GM19455 (cell line): ENCODE results near the gene CBL.

Source experiments
- ATAC-seq: cut with Tn5 transposase; IDR thresholded peaks from one replicate; pipeline ENCODE4 v1.9.1; 2021; ENCODE audit not compliant: unreplicated experiment

Gene CBL

GRCh38 chr11:119266063-119266462, 59.9 kb downstream of the CBL start:
- no peak for ATAC-seq

DNA sequence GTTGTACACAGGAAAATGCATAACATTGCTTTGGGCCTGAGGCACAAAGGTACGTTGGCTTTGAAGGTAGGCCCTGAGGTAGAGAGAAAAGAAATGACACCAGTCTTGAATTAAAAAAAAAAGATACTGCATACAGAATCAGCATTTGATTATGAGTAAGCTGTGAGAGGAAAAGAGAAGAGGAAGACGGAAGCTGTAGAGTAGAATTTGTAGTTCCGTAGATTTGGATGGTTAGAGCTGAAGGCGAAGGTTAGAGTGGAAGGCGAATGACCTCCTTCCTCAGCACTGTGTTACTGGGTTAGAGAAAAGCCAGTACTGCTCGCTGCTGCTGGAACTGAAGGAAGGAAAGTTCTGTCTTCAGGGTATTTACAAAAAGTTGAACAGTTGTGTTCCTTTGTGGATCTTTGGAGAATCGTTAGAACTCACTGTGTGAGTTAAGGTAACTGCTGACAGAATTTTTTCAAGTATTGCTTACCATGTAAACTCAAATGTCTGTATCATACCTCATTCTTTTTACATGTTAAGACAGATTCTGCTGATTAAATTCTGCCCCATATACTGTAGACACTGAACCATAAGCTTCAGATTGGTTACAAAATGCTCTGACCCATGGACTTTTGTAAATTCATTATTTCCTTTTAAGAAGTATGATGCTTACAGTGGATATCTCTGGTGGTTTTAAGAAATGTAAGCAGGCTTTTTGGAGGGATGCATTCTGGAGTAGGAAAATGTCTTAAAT, 60.5 kb downstream of the CBL start:
- no peak for ATAC-seq

DNA sequence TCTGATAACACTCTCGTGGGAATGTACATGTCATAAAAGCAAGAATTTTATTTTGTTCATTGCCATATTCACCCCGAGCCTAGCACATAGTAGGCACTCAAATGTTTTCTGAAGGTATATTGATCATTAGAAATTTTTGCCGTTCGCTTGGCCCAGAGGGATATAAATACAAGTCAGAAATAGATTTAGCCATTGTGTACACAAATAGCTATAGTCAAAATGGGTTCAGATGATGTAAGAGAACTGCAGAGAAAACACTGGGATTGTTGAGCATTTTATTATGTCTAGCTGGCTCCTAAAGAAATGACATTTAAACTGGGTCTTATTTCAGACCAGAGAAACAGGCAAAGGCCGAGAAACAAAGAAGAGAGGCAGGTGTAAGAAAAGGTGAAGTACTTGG, 61.5 kb downstream of the CBL start:
- no peak for ATAC-seq

DNA sequence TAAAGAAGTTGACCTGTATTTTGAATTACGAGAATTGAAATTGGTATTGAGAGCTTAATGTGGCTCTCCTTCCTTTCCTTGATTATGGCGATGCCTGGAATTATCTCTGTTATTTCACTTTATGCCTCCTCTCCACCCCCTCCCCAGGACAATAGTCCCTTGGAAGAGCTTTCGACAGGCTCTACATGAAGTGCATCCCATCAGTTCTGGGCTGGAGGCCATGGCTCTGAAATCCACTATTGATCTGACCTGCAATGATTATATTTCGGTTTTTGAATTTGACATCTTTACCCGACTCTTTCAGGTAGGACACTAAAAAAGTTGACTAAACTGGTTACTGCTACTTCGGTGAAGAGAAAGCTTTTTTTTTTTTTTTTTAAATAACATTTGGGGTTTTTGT, 67.6 kb downstream of the CBL start:
- ATAC-seq = no peak

- no peak for ATAC-seq
Measured at GRCh38 chr11:119277660-119278059, 71.5 kb downstream of the CBL start.

DNA sequence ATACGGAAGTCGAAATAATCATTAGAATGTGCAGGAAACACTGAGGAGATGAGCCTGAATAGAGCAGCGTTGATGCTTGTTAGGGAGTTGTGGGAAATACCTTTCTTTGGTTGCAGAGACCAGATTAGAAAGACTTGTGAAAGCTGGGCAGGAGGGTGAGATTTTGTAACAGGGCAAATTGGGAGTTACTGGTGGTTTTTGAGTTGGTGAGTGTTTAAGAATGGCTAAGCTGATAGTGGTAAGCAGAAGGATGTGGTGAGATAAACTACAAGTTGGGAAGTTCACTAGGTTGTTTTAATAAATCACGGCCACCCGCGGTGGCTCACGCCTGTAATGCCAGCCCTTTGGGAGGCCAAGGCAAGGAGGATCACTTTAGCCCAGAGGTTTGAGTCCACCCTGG, 76.4 kb downstream of the CBL start:
- ATAC-seq = no peak

DNA sequence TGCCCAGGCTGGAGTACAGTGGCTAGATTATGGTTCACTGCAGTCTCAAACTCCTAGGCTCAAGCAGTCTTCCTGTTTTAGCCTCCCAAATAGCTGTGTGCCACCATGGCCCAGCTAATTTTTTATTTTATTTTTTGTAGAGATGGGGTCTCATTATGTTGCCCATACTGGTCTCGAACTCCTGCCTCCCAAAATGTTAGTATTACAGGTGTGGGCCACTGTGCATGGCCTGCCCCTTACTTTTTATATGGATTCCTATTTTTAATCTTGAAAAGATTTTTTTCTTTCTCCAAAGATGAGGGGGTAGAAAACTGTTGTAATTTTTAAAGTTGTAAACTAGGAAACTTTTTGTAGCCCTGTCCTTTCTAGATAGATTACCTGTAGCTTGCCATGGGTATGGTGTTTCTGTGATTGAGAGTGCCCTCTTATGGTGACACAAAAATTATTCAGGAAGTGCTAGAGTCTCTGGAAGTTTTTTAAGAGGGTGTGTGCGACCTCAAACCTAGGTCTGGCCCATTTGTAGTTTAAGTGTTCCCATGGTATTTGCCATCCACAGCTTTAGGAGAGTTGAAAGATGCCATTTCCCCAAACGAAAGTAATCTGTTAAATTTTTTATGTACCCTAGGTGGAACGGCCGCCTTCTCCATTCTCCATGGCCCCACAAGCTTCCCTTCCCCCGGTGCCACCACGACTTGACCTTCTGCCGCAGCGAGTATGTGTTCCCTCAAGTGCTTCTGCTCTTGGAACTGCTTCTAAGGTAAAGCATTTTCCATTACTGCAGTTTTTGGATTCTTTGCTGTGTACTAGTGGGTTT, 78.4 kb downstream of the CBL start:
- no peak for ATAC-seq

DNA sequence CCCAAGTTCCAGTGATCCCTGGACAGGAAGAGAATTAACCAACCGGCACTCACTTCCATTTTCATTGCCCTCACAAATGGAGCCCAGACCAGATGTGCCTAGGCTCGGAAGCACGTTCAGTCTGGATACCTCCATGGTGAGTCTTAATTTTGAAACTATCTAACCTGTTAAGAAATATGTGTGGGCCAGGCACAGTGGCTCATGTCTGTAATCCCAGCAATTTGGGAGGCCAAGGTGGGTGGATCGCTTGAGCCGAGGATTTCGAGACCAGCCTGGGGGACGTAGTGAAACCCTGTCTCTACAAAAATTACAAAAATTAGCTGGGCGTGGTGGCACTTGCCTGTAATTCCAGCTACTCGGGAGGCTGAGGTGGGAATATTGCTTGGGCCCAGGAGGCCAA, 79.3 kb downstream of the CBL start:
- ATAC-seq = no peak

DNA sequence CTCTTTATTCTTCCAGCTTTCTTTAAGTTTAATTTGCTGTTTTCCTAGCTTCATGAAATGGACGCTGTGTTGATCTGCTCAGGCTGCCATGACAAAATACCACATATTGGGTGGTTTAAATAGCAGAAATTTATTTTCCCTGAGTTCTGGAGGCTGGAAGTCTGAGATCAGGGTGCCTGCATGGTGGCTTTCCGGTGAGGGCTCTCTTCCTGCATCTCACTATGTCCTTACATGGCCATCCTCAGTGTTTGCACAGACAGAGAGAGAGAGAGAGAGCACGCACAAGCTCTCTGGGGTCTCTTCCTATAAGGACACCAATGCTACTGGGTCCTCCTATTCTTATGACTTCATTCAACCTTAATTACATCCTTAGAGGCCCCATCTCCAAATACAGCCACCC, 82.1 kb downstream of the CBL start:
- no peak for ATAC-seq

DNA sequence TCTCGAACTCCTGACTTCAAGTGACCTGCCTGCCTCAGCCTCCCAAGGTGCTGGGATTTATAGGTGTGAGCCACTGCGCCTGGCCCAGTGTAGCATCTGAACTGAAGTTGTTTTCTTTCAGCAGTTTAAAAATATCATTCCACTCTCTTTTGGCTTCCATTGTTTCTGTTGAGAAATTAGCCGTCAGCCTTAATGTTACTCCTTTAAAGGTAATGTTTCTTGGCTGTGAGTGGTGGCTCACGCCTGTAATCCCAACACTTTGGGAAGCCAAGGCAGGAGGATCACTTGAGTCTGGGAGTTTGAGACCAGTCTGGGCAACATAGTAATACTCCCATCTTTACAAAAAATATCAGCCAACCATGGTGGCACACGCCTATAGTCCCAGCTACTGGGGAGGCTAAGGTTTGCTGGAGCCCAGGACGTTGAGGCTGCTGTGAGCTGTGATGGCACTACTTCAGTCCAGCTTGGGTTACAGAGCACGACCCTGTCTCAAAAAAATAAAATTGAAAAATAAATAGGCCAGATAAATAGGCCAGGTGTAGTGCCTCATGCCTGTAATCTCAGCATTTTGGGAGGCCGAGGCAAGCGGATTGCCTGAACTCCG, 84.9 kb downstream of the CBL start:
- no peak for ATAC-seq

DNA sequence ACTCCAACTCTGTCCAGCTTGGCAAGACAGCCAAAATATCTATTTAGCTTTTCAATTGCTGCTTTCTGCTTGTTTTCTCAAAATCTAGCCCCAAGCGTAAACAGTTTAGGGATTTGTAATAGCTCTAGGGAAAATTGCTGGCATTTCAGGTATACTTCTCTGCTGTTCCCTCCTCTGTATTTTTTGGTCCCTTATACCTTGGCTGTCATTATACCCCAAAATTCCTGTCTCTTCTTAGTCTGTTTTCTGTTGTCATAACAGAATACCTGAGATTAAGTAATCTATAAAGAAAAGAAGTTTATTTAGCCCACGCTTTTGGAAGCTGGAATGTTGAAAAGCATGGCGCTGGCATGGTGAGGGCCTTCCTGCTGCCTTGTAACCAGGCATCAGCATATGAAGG, 87.3 kb downstream of the CBL start:
- ATAC-seq = no peak

DNA sequence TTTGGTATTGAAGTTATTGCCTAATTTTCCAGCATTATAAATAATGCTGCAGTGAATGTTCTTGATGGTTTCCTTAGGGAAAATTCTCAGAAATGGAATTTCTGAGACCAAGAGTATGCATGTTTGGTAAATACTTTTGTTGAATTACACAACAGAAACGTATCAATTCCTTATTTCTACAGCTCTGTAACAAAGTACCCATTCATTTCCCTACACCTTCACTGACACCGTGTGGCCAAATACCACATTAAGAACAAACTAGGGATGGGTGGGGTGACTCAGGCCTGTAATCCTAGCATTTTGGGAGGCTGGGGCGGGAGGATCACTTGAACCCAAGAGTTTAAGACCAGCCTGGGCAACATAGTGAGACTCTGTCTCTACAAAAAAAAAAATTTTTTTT, 89.0 kb downstream of the CBL start:
- no peak for ATAC-seq

DNA sequence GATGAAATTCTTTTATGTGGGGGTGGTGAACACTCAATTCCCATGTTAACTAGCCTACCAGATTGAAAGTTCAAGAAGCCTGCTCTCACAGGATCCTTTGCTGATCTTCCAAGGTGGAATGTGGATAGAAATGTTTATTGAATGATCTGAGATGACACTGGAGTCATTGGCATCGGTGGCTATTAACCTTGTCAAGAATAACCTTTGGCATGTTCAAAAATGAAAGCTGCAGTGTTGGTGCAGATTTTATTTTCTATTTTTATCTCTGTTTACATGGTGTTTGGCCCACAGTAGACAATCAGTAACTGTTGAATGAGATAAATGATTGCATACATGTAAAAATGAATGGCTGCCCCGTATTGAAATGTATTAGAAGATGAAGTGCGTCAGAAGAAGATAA, 91.8 kb downstream of the CBL start:
- ATAC-seq = no peak

DNA sequence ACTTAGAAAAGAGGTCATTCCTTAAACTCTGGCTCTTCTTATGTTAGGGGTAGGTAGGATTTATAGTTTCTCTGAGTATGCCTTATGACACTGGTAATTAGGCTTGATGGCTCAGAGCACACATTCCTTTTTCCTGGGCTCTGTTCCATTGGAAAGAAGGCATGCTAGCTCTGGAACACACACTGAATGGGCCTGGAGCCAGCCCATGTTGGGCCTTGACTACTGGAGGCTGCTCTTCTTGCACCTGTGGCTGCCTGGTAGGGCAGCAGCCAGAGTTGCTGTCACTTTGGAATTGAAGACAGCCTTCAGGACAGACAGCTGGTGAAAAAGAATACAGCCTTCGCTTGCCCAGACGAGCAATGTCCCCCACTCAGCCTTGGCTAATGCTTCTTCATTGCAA, 92.6 kb downstream of the CBL start:
- ATAC-seq = no peak

DNA sequence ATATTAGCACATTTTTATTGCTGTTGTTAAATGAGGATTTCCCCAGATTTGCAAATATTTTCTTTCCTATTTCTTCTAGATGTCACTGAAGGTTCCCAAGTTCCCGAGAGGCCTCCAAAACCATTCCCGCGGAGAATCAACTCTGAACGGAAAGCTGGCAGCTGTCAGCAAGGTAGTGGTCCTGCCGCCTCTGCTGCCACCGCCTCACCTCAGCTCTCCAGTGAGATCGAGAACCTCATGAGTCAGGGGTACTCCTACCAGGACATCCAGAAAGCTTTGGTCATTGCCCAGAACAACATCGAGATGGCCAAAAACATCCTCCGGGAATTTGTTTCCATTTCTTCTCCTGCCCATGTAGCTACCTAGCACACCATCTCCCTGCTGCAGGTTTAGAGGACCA, 93.3 kb downstream of the CBL start:
- ATAC-seq = no peak

DNA sequence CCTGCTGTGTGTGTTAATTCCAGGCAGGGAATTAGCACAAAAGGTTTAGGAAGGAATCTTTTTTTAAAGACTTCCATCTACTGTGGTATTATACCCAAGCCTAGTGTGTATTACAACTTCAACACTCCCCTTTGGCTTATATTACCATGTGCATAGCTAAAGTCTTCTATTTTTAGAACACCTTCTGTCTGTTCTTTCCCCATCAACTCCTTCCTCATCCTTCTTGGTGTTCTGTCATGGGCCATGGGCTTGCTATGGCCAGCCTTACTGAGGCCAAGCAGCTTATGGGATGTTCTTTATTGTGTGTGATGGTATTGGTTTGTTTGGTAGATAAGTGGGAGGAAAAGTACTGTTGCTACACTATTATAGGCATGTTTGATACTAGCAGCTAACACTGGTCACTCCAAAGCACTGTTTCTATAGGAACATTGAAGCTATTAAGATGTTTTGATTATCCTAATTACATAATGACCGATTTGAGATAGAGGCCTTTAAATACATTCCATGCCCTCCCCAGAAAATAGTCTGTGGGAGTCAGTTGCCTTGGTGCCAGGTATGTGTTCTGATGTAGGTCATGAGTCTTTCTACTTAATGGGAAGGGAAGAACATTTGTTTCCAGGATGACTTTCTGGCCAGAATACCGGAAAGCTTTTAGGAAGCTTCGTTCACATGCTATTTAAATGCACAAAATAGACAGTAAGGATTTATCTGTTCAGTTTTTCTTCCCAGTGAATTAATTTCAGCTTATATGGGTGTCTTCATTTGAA, 94.2 kb downstream of the CBL start:
- ATAC-seq = no peak

DNA sequence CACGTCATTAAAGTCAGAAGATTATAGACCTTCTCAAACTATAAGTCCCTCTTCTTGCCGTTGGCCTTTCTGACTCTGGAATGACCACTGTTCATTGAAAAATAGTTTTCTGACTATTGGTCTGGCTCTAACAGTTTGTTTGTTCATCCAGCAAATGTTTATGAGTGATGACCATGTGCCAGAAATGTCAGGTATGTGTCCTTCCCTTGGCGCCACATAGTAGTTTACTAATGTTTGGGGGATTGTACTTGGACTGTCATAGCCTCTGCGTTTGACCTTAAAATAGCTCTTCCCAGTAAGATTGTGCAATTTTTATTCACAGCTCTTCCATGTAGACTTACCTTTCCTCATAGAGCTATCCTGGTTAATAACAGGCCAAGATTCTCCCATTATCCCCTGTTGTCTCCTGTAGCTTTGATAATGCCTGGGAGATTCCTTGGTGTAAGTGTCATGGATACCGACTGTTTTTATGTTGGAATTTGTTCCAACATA, 97.1 kb downstream of the CBL start:
- ATAC-seq = no peak

DNA sequence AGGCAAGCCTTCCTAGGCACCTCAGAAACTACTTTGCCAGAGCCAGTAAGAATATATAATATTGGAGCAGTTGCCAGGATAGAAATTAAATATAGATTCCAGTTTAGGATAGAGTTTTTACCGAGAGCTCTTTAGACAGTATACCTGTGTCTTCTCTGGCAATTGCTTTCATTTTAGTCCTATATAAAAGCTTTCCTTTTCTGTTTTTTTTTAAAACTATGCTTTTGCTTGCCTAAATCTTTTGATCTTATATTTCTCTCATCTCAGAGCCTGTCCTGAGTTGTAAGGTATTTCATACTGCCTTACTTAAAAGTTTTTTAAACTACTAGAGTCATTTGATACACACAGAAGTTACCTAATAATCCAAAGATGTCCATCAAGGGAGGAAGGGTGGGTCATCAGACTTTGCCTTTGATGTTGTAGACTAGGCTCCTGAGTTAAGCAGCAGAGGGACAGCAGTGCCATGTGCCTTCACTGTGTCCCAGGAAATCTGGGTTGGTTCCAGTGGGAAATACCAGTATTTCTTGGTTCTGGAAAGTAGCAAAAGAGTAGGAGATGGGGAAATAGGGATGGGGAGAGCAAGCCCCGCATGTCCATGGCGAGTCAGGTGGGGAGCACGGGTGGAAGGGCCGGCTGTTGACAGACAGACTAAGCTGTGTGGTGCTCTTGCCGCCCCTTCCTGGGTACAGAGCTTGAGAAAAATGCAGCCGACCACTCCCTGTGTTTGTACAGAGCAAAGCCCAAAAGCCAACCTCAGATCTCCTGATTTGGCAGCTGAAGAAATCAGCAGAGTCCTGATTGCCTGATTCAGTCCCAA, 99.6 kb downstream of the CBL start:
- ATAC-seq = no peak

DNA sequence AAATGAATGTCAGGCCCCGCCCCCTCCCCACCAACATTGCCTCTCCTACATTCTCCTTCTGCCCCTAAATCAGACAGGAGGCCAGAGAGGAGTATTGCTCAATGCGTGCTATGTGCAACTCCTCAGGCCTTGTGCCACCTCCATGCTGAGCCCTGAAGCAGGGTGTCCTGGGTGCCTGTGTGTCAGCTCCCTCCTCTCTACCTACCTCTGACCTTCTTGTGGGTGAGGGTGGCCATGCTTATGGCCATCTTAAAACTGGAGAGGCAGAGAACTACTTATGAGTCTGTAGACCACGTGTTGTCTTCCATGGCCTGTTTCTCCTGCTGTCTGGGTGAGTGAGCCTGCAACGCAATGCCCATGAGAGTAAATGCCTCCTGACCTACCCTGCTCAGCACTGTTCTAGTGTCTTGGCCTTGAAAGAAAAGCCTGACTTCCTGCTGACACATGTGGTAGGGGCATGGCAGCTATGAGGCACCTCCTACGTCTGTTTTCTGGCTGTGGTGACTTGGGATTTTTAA, 100.3 kb downstream of the CBL start:
- no peak for ATAC-seq

DNA sequence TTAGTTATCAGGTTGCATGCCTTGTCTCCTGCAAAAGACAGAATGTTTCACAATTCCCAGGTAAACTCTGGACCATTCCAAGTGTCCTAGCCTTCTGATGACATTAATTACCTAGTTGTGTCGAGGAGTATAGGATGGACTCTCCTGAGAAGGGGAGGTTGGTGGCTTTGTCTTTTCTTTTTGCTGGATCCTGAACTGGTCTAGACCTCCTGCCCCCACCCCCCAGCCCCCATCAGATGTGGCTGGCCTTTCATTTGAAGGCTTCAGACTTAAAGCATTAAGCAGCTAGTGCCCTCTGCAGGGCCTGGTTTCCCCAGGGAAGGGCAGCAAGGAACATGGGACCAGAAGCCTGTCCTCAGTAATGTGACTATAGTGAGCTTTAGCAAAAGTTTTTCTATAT, 101.1 kb downstream of the CBL start:
- ATAC-seq = no peak
